Measurements from ENCODE around the gene MS4A10. TPM values are rescaled to one million over a fixed set of nuclear protein-coding genes. Genes with fewer than 3 reads are reported as not detected.

Gene MS4A10
- total RNA-seq, 1 donor from 2014 or later = not detected

DNA sequence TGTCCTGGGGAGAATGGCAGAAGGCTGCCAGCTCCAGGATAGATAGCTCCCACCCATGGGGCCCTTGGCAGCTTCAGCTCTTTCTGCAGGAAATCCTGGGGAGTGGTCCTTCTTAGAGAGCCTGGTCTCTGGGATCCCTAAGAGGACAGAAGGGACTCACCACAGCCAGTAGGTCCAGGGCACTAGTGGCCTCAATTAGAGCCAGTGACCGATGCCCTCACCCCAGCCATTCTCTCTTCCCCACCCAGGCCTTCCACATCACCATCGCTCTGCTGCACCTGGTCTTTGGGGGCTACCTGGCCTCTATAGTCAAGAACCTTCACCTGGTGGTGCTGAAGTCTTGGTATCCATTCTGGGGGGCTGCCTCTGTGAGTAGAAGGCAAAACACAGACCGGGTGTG is 5.6 kb downstream of the MS4A10 start:
- H3K4me3 ChIP-seq (ENCODE audit: low read depth, low read length) = no peak overlapping the region
- TF ChIP-seq, protein P1, sequence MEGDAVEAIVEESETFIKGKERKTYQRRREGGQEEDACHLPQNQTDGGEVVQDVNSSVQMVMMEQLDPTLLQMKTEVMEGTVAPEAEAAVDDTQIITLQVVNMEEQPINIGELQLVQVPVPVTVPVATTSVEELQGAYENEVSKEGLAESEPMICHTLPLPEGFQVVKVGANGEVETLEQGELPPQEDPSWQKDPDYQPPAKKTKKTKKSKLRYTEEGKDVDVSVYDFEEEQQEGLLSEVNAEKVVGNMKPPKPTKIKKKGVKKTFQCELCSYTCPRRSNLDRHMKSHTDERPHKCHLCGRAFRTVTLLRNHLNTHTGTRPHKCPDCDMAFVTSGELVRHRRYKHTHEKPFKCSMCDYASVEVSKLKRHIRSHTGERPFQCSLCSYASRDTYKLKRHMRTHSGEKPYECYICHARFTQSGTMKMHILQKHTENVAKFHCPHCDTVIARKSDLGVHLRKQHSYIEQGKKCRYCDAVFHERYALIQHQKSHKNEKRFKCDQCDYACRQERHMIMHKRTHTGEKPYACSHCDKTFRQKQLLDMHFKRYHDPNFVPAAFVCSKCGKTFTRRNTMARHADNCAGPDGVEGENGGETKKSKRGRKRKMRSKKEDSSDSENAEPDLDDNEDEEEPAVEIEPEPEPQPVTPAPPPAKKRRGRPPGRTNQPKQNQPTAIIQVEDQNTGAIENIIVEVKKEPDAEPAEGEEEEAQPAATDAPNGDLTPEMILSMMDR (IDR thresholded peaks at IDR 0.05; ENCODE audit: insufficient read depth, low read length, poor library complexity, severe bottlenecking) = no peak
- H3K27me3 ChIP-seq (ENCODE audit: control insufficient read depth, insufficient read depth, low read length) = no peaks in the 10 kb centered on the region
- no peaks in the 10 kb centered on the region for H3K36me3 ChIP-seq (ENCODE audit: control insufficient read depth, insufficient read depth, low read length)
- DNase-seq (ENCODE audit: low read depth) = no peak

DNA sequence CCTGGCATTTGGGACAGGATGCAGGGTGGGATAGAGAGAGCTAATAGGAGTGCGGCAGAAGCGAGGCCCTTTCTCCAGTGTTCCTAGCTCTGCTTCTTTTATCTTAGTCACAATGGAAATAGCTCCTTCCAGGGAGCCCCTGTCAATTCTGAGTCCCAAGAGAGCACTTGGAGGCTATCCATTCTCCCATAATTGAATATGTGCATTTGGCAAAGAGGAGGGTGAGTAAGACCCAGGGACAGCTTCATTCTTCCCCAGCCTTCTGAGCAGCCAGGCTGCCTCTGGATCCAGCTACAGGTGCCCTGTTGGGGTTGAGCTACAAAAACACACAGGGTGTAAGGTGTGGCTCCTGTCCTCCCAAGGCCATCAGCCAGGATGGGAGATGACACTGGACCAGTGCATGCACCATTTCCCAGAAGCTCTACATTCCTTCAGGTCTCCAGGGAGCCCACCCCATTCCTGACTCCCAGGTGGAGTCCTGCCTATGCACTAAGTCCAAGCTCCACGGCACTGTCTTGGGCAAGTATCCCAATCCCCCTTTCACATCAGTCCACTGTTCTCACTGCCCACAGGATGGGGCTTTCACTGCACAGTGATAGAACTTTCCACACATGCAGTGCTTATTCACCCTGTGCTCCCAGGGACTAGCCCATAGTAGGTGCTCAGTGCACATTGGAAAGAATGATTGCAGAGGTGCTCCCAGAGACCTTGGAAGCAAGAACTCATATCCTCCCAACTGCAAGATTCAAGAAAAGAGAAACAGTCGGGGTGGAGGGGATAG is 6.2 kb downstream of the MS4A10 start:
- DNase-seq (ENCODE audit: low read depth) = no peak

DNA sequence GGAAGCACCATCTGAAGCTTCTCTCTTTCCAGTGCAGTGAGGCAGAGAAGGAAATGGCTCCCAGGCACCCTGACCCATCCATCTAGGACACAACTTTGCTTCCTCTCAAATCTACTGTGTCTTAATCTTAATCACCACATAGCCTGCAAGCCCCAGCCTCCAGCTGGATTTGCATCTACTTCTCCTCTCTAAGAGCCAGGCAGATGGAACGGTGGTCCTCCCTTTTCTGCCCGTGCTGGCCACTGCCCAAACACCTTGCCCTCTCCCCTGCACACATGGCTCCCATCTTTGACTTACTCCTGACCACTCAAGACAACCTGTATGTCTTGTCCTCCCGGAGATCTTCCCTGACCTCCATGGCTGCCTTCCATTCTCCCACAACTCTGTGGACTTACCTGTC is 7.4 kb downstream of the MS4A10 start:
- Histone ChIP-seq H3K36me3 (ENCODE audit: control insufficient read depth, insufficient read depth, low read length) (no peaks in the 10 kb centered on the region), H3K4me3 (ENCODE audit: low read depth, low read length) (no peak overlapping the region), H3K27me3 (ENCODE audit: control insufficient read depth, insufficient read depth, low read length) (no peaks in the 10 kb centered on the region)
- DNase-seq (ENCODE audit: low read depth) = no peak
- TF ChIP-seq, protein P1 (IDR thresholded peaks at IDR 0.05; ENCODE audit: insufficient read depth, low read length, poor library complexity, severe bottlenecking) = no peak

More for the DNA sequence above, 6.2 kb downstream of the MS4A10 start:
- Histone ChIP-seq H3K36me3 (ENCODE audit: control insufficient read depth, insufficient read depth, low read length) (no peaks in the 10 kb centered on the region), H3K4me3 (ENCODE audit: low read depth, low read length) (no peak overlapping the region), H3K27me3 (ENCODE audit: control insufficient read depth, insufficient read depth, low read length) (no peaks in the 10 kb centered on the region)
- TF ChIP-seq, protein P1 (IDR thresholded peaks at IDR 0.05; ENCODE audit: insufficient read depth, low read length, poor library complexity, severe bottlenecking) = no peak

DNA sequence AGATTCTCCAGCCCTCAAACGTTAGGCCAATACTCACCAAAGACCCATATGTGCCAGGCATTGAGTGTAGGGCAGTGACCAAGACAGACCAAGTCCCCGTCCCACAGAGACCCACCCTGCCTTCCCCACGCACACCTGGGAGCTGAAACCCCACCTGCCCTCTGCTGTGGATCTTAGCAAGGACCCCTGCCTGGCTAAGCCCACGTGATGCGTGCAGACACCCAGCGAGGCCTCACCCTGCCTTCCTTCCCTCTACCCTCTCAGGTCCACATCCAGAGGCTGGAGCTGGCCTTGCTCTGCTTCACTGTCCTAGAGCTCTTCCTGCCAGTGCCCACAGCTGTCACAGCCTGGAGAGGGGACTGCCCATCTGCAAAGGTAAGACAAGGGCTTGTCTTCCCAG is 10.2 kb downstream of the MS4A10 start:
- H3K36me3 ChIP-seq (ENCODE audit: control insufficient read depth, insufficient read depth, low read length) = no peaks in the 10 kb centered on the region
- DNase-seq (ENCODE audit: low read depth) = no peak
- TF ChIP-seq, protein P1 (IDR thresholded peaks at IDR 0.05; ENCODE audit: insufficient read depth, low read length, poor library complexity, severe bottlenecking) = no peak
- no peak overlapping the region for H3K4me3 ChIP-seq (ENCODE audit: low read depth, low read length)
- peaks cover 2% of the 10 kb centered on the region for H3K27me3 ChIP-seq (ENCODE audit: control insufficient read depth, insufficient read depth, low read length)

DNA sequence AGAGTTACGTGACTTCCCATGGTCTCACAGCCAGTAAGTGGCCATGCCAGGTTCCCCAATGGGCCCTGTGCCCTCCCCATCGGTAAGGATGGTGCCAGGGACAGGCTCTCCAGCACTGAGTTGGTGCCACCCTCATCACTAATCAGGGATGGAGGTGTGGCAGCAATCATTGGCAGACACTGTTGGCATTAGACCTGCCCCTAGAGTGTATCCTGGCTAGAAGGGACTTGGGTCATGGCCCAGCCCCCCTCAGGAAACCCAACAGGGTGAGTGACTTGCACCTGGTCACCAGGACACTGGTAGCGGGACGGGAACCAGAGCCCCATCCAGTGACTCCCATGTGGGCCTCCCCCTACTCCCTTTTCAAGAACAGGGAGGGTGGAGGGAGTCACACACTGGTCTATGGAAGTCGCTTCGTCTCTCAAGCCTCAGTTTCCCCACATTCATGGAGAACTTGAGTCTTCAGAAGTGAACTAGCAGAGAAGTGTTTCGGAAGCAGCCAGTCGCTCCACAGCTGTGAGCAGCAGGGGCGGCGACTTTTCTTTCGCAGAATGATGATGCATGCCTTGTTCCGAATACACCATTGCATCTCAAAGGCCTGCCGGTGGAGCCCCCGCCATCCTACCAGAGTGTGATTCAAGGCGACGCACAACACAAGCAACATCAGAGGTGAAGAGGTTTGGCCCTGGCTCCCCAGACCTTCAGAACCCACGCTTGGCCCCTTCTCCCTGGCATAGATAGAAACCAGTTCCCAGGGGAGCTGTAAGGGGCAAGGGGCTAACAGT is 12.9 kb downstream of the MS4A10 start:
- peaks cover 2% of the 10 kb centered on the region for H3K27me3 ChIP-seq (ENCODE audit: control insufficient read depth, insufficient read depth, low read length)
- H3K4me3 ChIP-seq (ENCODE audit: low read depth, low read length) = no peak overlapping the region
- no peak for DNase-seq (ENCODE audit: low read depth)
- TF ChIP-seq, protein P1 (IDR thresholded peaks at IDR 0.05; ENCODE audit: insufficient read depth, low read length, poor library complexity, severe bottlenecking) = no peak
- H3K36me3 ChIP-seq (ENCODE audit: control insufficient read depth, insufficient read depth, low read length) = no peaks in the 10 kb centered on the region
